Fibroblast of peridontal ligament (primary cell): ENCODE results near the gene MRPL16.
A peak's percentile ranks its signal among the peaks of the same experiment; 100 is the strongest.
"Not testable (repeated sequence)": the region's sequence is repeated elsewhere in the genome, so short reads cannot be mapped to it uniquely, and the experiment has no call there.

ENCODE experiments used
- DNase-seq: peaks from one replicate; pipeline ENCODE4 v3.0.0-alpha.2; 2010; ENCODE audit errors: extremely low read depth

The MRPL16 gene

GRCh38 chr11:59812220-59812619 lies 1.6 kb upstream of the MRPL16 start:
- no peak for DNase-seq

- DNase-seq = no peak
These were observed 307 bp upstream of the MRPL16 start for GRCh38 chr11:59810911-59811259.

GRCh38 chr11:59807047-59807610 lies 3.4 kb downstream of the MRPL16 start:
- no peak for DNase-seq

GRCh38 chr11:59804061-59804460 lies 6.5 kb downstream of the MRPL16 start:
- no peak for DNase-seq

GRCh38 chr11:59802639-59803176 lies 7.9 kb downstream of the MRPL16 start:
- peak; percentile 79 for DNase-seq

GRCh38 chr11:59801981-59802638 lies 8.5 kb downstream of the MRPL16 start:
- no peak for DNase-seq

- no peak for DNase-seq
These were observed 9.3 kb downstream of the MRPL16 start for GRCh38 chr11:59801160-59801706.

GRCh38 chr11:59800390-59801025 lies 10.1 kb downstream of the MRPL16 start:
- no peak for DNase-seq

GRCh38 chr11:59794417-59794816 lies 16.2 kb downstream of the MRPL16 start:
- no peak for DNase-seq

GRCh38 chr11:59792507-59792906 lies 18.1 kb downstream of the MRPL16 start:
- no peak for DNase-seq

- DNase-seq = no peak
These were observed 18.9 kb downstream of the MRPL16 start for GRCh38 chr11:59791639-59792038.

- no peak for DNase-seq
These were observed 22.8 kb downstream of the MRPL16 start for GRCh38 chr11:59787816-59788215.

- DNase-seq = no peak
These were observed 23.4 kb downstream of the MRPL16 start for GRCh38 chr11:59787255-59787588.

- DNase-seq = no peak
These were observed 24.8 kb downstream of the MRPL16 start for GRCh38 chr11:59785818-59786217.

- DNase-seq = not testable (repeated sequence)
These were observed 26.1 kb downstream of the MRPL16 start for GRCh38 chr11:59784441-59784840.

- no peak for DNase-seq
These were observed 26.9 kb downstream of the MRPL16 start for GRCh38 chr11:59783632-59784090.

GRCh38 chr11:59782080-59782479 lies 28.5 kb downstream of the MRPL16 start:
- DNase-seq = no peak

- DNase-seq = no peak
These were observed 31.1 kb downstream of the MRPL16 start for GRCh38 chr11:59779487-59779886.

- DNase-seq = no peak
These were observed 32.5 kb downstream of the MRPL16 start for GRCh38 chr11:59778122-59778521.

- DNase-seq = no peak
These were observed 33.5 kb downstream of the MRPL16 start for GRCh38 chr11:59777104-59777503.

GRCh38 chr11:59776210-59777066 lies 34.1 kb downstream of the MRPL16 start:
- DNase-seq = no peak

GRCh38 chr11:59773083-59773440 lies 37.5 kb downstream of the MRPL16 start:
- DNase-seq = no peak
